HG03108 (cell line): ENCODE results near the gene RPF1.
"Not testable (repeated sequence)": the region's sequence is repeated elsewhere in the genome, so short reads cannot be mapped to it uniquely, and the experiment has no call there.

ENCODE experiments used
- ATAC-seq: cut with Tn5 transposase; IDR thresholded peaks from one replicate; pipeline ENCODE4 v1.9.1; 2021; ENCODE audit warnings: moderate library complexity; ENCODE audit not compliant: unreplicated experiment

RPF1 gene

GRCh38 chr1:84489766-84490165, 10.7 kb downstream of the RPF1 start:
- no peak for ATAC-seq

- no peak for ATAC-seq
Measured at GRCh38 chr1:84492726-84493125, 13.7 kb downstream of the RPF1 start.

- no peak for ATAC-seq
Measured at GRCh38 chr1:84493747-84494146, 14.7 kb downstream of the RPF1 start.

- ATAC-seq: no peak
Measured at GRCh38 chr1:84496498-84496897, 17.4 kb downstream of the RPF1 start.

- no peak for ATAC-seq
Measured at GRCh38 chr1:84497631-84498275, 18.7 kb downstream of the RPF1 start.

GRCh38 chr1:84502927-84503326, 23.9 kb downstream of the RPF1 start:
- ATAC-seq: no peak

GRCh38 chr1:84504580-84505492, 25.8 kb downstream of the RPF1 start:
- ATAC-seq: no peak

GRCh38 chr1:84505493-84506001, 26.5 kb downstream of the RPF1 start:
- ATAC-seq: peak; percentile 24

- ATAC-seq: peak; percentile 82
Measured at GRCh38 chr1:84506002-84506728, 27.1 kb downstream of the RPF1 start, which contains the start of the genes GNG5 and SPATA1. GNG5 (minus strand) TSS chr1:84506581; CDS start chr1:84506091, 490 bp downstream. SPATA1 (plus strand) TSS chr1:84506386; CDS start chr1:84516360, 9,974 bp downstream.

GRCh38 chr1:84506729-84507453, 27.8 kb downstream of the RPF1 start:
- ATAC-seq: no peak

- ATAC-seq: not testable (repeated sequence)
Measured at GRCh38 chr1:84507887-84508286, 28.8 kb downstream of the RPF1 start.

GRCh38 chr1:84508510-84508909, 29.4 kb downstream of the RPF1 start:
- no peak for ATAC-seq

- ATAC-seq: no peak
Measured at GRCh38 chr1:84509029-84509428, 30.0 kb downstream of the RPF1 start.

GRCh38 chr1:84510165-84510564, 31.1 kb downstream of the RPF1 start:
- ATAC-seq: no peak

- ATAC-seq: no peak
Measured at GRCh38 chr1:84510668-84511067, 31.6 kb downstream of the RPF1 start.

- no peak for ATAC-seq
Measured at GRCh38 chr1:84524590-84524989, 45.5 kb downstream of the RPF1 start.

GRCh38 chr1:84525779-84526178, 46.7 kb downstream of the RPF1 start:
- no peak for ATAC-seq

- ATAC-seq: no peak
Measured at GRCh38 chr1:84538599-84538998, 59.5 kb downstream of the RPF1 start.

- no peak for ATAC-seq
Measured at GRCh38 chr1:84539972-84540371, 60.9 kb downstream of the RPF1 start.

- no peak for ATAC-seq
Measured at GRCh38 chr1:84540759-84541158, 61.7 kb downstream of the RPF1 start.
